Keratinocyte (primary cell): Measurements from ENCODE around the gene APOL3.

ENCODE experiments used
- CTCF ChIP-seq, 3 experiments: IDR thresholded peaks in 1 of 3; conservative IDR thresholded peaks in 1 of 3; optimal IDR thresholded peaks in 1 of 3; 2 replicates in 2 of 3; 3 replicates in 1 of 3; pipeline versions ENCODE3 to v1.5.1; 2011; ENCODE audit warnings: low read length in 3 of 3, mild to moderate bottlenecking in 3 of 3, moderate library complexity in 2 of 3, control low read depth in 1 of 3, inconsistent platforms in 1 of 3; ENCODE audit not compliant: insufficient read depth in 2 of 3; ENCODE audit errors: extremely low read depth in 1 of 3
- EZH2 ChIP-seq: IDR thresholded peaks from one replicate; pipeline ENCODE4 v1.6.1; 2012; ENCODE audit warnings: inconsistent platforms, mild to moderate bottlenecking, low read length, moderate library complexity

DNA sequence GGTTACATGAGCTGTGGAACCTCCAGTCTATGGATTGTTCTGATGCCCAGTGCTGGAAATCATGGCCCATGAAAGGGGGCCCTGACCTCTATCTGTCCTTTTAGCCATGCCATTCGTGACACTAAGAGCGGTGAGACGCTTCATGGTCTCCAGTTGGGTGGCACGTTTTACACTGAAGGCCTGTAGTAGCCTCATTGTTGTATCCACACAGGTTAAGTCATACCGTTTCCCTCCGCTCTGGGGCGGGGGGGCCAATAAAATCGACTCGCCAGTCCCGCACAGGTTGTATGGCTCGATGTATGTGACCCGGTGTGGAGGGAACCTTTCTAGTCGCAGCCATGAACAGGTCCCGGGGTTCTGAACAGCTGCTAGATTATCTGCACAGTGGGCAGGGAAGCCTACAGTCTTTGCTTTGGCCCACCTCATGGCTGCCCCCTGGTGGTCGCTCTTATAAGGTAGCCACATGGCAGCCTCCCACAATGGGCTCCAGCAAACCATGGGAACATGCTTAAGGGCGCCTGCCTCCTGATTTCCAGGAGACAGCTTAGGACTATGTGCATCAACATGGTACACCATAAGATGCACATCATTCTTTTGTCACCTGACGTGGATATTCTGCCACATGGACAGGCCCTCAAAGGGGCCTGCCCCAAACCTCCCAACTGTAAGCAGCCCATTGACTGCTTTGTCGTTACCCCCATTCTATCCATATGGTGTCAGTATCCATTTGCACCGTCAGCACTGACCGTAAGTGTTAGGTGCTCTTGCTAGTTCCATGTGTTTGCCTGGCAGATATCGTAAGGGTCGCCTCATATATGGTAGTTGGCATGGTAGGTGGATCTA lies 19.7 kb upstream of the APOL3 start:
- TF ChIP-seq CTCF (optimal IDR thresholded peaks at IDR 0.05 in 1 of 3, IDR thresholded peaks at IDR 0.05 in 1 of 3, conservative IDR thresholded peaks at IDR 0.05 in 1 of 3; ENCODE audit: extremely low read depth in 1 of 3, insufficient read depth in 2 of 3, low read length in 3 of 3) (peak; percentile 63 to 88 (median 64)), EZH2 (no peak)
